NCI-H1694 treated with DMSO at 0.1 percent for 48 hours (cell line): ENCODE measurements around the gene FILIP1.

Experiments used
- DNase-seq: peaks from one replicate; lab custom pipeline; 2025; lab: John Stamatoyannopoulos, UW

FILIP1 gene

DNA sequence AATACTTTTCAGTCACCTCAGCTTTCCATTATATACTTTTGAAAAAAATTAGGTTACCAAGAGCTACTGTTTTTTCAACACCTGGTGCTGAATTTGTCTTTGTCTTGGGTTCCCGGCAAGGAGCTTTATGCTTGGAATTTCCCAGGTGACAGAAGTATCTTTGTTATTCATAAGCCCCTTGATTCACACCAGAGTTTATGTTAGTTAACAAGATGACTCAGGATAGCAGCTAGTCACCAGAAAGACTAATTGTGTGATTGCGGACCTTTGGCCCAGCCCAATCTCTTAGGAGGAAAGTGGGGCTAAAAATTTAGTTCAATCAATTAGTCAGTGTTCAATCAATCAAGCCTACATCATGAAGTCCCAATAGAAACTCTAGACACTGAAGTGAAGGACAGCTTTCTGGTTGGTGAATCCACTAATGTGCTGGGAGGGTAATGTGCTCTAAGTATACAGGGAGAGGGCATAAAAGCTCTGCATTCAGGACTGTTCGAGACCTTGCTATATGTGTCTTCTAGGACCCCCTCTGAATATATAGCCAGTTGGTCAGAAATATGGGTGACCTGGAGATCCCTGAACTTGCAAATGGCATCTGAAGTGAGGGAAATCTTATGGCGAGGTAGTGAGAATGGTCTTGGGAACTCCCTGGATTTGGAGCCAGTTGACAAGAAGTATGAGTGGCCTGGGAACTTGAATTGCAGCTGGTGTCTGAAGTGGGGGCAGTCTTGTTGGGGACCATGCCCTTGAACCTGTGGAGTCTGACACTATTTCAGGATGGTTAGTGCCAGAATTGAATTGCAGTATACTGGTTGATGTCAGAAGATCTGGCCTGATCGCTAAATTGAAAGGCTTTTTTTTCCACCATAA, 225.2 kb downstream of the FILIP1 start:
- no peak for DNase-seq

DNA sequence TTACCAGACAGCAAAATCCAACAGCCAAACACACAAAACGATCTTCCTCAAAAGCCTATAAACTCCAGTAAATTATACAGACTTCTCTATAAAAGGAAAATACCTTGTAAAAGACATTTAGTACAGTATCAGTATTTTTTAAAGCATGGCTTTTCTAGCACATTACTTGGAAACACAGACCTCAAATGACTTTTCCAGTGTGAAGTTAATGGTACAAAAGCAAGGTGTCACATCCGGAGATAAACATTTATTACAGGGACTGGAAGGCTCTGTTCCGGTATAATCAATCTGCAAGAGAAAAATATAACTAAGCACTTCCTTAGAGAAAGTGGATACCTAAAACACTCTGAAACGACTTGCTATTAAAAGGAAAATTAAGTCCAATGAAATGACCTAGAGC, 226.1 kb downstream of the FILIP1 start:
- DNase-seq = no peak

DNA sequence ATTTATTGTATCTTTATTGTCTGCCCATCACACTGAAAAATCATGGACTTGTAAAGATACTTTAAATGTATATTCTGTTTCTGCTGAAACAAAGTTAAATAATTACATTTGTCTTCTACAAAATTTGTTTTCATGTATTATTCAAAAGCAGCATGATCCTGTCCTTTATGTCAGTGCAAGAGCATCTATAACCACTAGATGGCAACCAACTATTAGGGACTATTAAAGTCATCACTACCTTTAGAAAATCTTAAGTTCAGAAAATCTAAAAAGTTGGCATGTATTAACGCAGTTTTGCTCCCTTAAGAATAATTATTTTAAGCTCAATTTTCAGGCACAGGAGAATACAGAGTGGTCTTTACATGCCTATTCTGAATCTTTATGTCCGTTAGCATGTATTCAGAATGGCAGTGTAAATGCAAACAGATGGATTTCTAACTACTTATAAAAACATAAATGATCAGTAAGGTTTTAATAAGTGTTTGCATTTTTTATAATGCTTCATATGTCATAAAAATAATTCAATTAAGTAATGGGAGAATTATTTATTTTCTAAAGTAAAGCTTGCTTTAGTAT, 226.8 kb downstream of the FILIP1 start:
- peak; percentile 12 for DNase-seq

GRCh38 chr6:75263401-75263750, 230.2 kb downstream of the FILIP1 start:
- DNase-seq = no peak

- DNase-seq = no peak
Observed at GRCh38 chr6:75262716-75263400, 230.7 kb downstream of the FILIP1 start.

GRCh38 chr6:75261299-75261698, 232.3 kb downstream of the FILIP1 start:
- no peak for DNase-seq

- no peak for DNase-seq
Observed at GRCh38 chr6:75257343-75258087, 236.1 kb downstream of the FILIP1 start.

- no peak for DNase-seq
Observed at GRCh38 chr6:75250552-75250951, 243.0 kb downstream of the FILIP1 start.

- DNase-seq = no peak
Observed at GRCh38 chr6:75249837-75250236, 243.8 kb downstream of the FILIP1 start.

DNA sequence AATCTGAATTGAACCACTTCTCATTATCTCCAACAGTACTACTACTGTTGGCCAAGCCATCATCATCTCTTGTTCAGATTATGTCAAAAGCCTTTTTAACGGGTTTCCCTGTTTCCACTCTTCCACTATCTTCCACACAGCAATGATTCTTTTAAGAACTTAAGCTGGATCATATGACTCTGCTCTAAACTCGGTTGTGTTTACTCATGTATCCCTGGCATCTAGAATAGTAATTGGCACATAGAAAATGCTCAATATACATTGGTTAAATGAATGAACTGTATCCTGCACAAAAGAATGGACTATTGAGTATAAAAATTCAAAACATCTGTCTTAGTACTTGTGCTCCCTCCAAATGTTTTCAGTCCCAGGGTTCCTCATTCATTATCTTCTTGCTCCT, 247.2 kb downstream of the FILIP1 start:
- DNase-seq = no peak

- DNase-seq = no peak
Observed at GRCh38 chr6:75244063-75244584, 249.5 kb downstream of the FILIP1 start.

GRCh38 chr6:75243333-75244062, 250.1 kb downstream of the FILIP1 start, which contains the start of gene COX7A2:
Gene COX7A2 (minus strand): TSS chr6:75243801. CDS start chr6:75243734, 67 bp downstream.
- peak; percentile 95 for DNase-seq
